Renal cortex interstitium (tissue), 11 donors: Measurements from ENCODE around the gene TSEN2. TPM values are rescaled to one million over a fixed set of nuclear protein-coding genes. Genes with fewer than 3 reads are reported as not detected.
"Not testable (repeated sequence)": the region's sequence is repeated elsewhere in the genome, so short reads cannot be mapped to it uniquely, and the experiment has no call there.

Experiments
- DNase-seq, 11 donors: peaks; one replicate each; pipeline ENCODE4 v3.0.0-alpha.2; 2013; ENCODE audit warnings: low read depth in 9 of 11, low spot score in 4 of 11; ENCODE audit errors: extremely low read depth in 1 of 11
- polyA plus RNA-seq, 3 donors: library from polyadenylated mRNA; unstranded; fragments of 120-200 nt; gene quantifications; one replicate each; pipeline ENCODE4 v1.2.1, GENCODE V29; 2013; ENCODE audit not compliant: insufficient read length in 3 of 3

TSEN2 gene
- polyA plus RNA-seq, 3 donors = 23.3 to 31.5 (median 24.0) TPM

DNA sequence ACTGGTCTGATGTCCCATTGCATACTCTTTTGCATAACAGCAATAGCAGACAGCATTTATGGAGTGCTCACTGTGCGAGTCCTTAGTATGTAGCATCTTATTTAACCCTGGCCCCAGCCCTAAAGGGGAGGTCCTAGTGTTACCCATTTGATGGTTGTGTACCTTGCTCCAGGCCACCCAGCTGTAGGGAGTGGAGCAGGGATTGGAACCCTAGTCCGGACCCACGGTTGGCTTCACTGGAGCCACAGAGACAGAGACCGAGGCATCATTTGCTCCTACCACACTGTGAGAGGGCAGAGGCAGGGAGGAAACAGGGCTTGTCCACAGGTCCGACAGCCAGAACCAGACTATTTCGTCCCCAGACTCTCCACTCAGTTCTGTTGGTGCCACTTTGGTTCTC, 16.0 kb upstream of the TSEN2 start:
- no peak for DNase-seq

DNA sequence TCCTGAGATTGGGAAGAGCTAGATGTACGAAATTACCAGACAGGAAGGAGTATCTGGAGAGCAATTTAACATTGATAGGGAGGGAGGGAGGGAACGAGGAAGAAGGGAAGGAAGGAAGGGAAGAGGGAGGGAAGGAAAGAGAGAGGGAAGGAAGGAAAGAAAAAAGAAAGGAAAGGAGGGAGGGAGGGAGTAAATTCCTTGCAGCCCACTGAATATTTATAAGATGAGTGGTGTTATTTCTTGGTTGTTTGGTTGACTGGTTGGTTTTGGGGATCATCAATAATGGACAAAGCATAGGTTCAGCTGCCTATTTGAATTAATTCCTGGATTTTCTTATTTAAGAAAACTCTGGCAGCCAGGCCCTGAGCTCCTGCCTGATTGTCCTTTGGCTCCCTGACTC, 15.5 kb upstream of the TSEN2 start:
- DNase-seq = no peak

DNA sequence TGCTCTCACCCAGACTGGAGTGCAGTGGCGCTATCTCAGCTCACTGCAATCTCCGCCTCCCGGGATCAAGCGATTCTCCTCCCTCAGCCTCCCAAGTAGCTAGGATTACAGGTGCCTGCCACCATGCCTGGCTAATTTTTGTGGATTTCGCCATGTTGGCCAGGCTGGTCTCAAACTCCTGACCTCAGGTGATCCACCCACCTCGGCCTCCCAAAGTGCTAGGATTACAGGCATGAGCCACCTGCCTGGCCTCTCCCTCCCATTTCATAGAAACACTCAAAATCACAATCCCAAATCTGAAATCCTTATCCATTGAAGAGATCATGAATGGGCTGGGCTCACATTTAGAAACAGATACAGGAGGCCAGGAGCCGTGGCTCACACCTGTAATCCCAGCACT, 15.1 kb upstream of the TSEN2 start:
- not testable (repeated sequence) for DNase-seq

DNA sequence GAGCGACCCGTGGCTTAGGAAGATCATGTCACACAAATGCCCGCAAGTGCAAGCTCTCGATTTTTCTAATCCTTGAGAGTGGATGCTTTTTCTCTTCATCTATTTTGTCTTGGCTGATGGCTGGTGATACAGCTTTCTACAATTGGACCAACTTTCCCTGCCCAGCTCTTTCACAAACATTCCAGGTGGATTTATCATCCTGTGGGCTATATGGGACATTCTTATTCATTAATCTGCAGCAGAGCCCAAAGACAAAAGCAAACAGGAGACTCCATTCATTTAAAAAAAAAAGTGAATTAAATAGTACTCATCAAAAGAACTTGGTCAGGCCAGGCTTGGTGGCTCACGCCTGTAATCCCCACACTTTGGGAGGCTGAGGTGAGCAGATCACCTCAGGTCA, 14.2 kb upstream of the TSEN2 start:
- DNase-seq = no peak

DNA sequence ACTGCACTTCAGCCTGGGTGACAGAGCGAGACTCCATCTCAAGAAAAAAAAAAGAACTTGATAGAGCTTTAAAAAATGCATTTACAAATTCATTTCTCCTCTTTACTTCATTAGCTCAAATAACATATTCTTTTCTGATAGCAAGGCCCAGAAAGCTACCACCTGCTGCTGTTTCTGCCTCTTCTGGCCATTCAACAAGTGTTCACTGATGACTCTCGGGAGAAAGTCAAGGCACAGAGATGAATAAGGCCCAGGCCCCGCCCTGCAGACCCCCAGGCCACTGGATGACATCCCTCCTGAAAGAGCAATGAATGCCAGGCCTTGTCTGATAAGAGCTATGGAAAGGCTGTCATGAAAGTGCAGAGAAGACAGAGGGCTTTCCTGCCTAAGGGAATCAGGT, 13.6 kb upstream of the TSEN2 start:
- no peak for DNase-seq

DNA sequence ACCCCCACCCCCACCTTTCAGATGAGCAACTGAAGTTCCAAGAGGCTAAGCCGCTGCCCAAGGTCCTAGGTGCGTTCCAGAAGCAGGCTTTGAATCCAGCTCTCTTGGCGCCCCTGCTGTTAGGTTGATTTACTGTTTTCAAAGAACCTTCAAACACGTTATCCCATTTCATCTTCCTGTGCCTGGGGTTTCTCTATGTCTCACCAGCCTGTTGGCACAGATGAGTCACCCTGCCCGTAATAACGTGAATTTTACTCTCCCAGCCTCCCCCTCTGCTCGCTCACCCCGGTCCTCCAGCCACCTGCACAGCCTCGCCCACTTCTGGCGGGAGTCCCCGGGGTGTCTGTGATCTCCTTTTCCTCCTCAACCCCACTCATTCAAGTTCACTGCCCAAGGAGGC, 13.0 kb upstream of the TSEN2 start:
- no peak for DNase-seq

DNA sequence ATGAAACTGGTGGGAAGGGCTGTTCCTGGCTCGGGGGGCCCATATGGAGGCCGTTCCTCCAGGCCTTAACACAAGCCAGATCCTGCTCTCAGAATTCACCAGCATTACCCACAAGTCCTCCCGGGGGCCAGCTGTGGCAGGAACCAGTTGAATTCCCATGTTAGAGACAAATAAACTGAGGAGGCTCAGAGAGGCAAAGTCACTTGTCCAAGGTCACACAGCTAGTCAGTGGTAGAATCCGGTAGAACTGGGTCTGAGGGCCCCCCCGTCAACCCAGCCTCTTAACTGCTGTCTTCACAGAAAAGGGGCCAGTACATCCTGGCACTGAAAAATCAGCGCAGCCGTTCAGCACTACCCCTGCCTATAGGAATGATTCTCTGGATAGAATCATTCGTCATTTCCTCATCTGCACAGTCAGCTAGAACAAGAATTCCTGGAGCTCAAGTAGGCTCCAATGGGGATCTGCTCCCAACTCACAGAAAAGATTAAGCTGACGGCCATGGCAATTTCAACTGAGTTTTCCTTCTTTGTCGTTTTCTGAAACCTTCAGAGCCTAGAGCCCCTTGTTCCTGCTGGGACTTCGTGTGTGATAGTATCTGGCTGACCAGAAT, 12.2 kb upstream of the TSEN2 start:
- no peak for DNase-seq

DNA sequence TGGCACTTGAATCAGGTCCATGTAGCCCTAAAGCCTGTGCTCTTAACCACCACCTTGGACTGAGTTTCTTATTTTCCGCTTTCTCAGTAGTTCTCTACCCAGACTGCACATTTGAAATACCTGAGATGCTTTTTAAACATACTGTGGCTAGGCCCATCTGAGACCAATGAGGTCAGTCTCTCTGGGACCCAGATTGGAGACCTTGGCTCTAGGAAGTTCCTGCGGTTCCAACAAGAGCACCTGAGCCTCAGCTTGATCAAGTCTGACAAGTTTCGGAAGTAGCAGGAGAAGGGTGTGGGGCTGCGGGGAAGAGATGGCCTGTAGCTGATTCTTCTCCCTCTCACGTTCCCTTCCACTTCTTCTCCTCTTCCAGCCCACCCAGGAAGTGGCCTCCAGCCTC, 11.5 kb upstream of the TSEN2 start:
- DNase-seq = no peak

DNA sequence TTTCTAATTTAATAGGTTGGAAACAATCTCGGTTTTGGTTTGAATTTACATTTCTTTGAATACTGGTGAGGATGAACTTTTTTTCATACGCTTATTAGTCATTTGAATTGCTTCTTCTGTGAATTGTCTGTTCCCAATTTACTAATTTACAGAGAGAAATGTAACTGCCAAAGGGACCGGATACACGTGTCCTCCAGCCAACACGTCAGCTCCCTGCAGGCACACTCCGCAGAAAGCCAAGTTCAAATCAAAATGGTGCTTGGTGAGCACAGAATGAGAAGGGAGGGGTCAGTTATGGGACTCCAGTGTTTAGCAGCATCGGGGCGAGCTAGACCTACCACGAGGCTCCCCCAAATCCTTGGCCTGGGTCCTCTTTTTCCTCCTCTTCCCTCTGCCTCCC, 10.8 kb upstream of the TSEN2 start:
- no peak for DNase-seq

DNA sequence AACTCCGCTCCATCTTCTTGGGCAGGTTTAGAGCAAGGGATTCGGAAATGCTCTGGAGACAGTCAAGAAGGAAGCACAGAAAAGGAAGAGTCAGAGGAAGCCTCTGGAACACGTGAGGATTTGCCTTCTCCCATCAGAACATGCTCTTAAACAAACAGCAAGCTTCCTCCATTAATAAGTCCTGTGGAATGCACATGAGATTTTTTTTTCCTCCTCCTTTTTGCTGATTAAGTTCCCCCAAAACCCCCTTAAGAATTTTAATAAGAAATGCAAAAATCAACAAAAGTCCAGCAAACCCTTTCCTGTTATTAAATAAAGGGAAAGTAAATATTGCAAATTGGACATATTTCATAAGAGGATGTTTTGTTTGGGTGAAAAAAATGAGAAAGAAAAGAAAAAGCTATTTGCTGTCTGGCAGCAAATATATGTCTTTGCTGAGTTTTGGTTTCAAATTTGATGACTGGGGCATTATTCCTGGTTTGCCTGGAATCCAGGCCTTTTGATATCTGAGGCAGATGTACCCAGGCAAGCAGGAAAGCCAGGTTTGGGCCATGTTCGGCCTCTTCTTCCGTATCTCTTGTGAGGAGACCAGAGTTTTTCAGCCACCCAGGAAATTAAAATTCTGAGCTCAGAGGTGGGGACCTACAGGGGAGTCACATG, 7.9 kb upstream of the TSEN2 start:
- DNase-seq = no peak

DNA sequence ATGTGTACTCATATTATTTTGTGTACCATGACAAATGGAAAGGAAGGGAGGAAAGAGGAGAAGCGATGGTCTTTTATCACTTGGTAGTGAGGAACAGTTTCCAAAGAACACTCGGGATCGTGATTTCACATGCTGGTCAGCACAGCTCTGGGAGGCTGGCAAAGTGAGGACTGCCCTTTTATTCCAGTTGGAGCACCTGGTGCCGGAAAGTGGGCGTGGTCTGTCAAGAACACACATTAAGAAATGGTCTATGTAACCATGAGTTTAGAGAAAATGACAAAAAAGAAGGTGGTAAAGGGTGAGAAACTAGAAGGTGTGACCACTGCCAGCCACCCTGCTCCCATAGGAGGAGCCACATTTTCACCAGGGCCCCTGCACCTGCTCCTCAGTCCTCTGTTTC, 7.0 kb upstream of the TSEN2 start:
- no peak for DNase-seq

DNA sequence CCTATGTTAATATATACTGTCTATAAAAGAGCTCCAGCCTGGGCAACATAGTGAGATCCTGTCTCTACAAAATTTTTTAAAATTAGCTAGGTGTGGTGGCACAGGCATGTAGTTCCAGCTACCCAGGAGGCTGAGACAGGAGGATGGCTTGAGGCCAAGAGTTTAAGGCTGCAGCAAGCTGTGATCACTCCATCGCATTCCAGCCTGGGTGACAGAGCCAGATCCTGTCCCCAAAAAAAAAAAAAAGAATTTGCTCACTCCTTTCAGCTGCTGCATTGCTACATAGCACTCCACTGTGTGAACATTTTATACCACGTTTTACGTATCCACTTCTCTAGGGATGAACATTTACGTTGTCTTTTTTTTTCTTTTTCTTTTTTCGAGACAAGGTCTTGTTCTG, 6.0 kb upstream of the TSEN2 start:
- DNase-seq = no peak

DNA sequence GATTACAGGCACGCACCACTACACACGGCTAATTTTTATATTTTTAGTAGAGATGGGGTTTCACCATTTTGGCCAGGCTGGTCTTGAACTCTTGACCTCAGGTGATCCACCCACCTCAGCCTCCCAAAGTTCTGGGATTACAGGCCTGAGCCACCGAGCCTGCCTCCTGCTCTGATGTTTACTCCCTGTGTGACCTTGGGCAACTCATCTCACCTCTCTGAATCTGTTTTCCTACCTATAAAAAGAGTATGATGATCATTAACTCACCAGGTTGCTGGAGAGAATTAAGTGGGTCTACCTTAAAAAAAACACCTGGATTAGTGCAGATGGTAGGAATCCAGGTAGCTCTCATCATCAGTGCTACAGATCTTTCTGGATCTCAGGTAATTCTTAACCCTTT, 5.1 kb upstream of the TSEN2 start:
- DNase-seq = not testable (repeated sequence)

DNA sequence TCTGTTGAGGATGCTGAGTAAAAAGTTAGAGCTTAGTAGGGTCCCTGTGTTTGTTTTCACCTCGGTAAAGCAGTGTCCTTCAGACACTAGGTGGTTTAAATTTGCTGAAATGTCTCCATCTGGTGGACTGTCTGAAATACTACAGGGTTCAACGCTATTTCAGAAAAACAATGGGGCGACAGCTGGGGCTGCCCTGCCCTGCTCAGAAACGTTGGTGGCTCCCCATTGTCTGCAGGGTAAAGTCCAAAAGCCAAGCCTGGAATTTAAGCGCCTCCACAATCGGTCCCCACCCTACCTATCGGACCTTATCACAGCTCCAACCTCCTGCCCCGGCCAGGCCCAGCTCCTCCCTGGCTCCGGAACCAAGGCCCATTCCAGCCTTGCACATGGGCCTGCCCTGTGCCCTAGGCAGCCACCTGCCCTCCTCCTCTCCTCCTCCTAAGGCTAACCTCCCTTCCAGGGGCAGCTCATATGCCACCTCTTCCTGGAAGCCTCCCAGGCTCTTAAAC, 4.3 kb upstream of the TSEN2 start:
- no peak for DNase-seq

DNA sequence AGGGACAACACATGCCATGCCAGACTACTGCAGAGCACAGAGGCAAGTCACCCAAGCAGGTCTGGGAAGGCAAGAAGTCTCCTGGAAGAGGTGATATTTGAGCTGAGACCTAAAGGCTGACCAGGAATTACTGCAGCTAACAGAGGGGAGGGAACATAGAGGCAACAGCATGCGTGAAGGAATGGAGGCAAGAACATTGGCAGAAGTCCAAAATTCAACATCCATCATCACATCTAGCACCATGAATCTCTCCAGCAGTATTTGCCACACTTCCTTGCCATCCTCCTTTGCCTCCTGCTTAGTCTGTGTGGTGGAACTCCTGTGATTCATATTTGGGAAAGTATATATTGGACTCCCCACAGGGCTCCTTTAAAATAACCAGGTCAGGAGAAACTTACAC, 870 bp upstream of the TSEN2 start:
- DNase-seq = no peak

DNA sequence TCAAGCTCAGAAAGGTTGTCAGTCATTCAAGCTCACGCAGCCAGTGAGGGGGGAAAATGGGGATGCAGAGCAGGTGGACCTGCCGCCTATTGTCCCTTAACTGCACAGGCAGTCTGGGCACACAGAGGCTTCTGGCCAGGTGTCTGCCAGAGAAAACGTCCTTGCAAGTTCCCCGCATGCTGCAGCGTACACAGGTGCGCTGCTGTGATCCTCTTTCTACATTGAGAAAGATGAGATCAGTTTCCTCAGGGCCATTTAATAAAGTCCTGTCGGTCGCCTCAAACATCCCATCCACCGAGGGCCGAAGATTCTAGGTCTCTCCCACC, 445 bp upstream of the TSEN2 start:
- no peak for DNase-seq

DNA sequence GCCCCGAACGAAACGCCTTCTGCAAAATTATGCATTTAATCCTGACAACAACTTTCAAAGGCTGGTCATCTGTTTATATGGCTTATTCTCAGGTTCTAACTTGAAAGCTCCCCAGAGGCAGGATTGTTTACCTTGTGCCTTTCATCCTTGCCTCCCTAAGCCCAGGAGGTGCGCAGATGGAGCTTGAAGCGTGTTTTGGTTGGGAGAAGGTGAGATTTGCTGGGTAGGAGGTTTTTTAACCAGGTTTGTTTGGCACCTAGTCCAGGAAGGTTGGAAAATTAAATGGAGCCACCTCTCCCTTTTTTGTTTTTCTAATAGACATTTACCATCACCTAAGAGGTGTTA, 675 bp downstream of the TSEN2 start:
- no peak for DNase-seq

DNA sequence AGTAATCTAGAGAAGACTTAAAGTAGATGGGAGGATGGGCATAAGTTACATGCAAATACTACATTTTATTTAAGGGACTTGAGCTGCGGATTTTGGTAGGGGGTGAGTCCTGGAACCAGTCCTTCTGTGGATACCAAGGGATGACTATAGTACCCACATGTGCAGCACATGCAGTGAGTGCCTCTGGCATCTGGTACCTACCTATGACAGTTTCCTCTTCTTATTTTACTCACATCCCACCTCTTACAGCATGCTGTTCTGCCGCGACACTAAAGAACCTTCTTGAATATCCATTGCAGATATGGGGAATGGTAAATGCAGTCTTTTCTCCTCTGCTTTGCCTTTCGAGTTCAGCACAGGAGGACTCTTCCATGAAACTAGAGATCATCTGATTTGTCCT, 1.7 kb downstream of the TSEN2 start:
- DNase-seq = no peak

DNA sequence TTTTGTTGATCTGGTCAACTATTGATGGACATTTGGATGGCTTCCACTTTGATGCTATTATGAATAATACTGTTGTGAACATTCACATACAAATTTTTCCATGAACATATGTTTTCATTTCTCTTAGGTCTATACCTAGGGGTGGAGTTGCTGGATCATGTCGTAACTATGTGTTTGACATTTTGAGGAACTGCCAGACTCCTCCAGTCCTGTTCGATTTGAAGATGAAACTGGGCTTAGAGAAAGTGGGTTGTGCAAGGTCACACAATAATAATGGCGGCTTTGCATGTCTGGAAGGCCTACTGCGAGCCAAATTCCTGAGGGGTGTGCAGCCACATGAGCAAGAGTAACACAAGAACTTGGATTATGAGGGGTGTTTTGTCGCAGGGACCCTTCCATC, 2.6 kb downstream of the TSEN2 start:
- no peak for DNase-seq

DNA sequence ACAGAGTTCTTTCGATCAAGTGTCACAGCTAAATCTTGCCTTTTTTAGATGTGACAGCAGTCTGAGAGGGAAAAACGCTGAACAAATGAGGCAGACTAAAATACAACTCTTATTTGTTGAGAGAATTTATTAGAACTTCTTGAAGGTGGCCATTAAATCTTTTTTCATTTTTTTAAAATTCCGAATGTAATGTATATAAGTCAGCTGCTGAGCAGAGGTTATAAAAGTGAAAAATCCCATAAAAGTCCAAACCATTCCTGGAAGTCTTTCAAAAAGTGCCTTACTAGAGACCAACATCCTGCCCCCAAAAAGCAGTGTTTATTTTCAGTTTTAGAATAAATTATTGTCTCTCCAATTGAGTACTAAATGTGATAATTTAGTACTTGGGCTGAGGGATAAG, 3.1 kb downstream of the TSEN2 start:
- DNase-seq = no peak

DNA sequence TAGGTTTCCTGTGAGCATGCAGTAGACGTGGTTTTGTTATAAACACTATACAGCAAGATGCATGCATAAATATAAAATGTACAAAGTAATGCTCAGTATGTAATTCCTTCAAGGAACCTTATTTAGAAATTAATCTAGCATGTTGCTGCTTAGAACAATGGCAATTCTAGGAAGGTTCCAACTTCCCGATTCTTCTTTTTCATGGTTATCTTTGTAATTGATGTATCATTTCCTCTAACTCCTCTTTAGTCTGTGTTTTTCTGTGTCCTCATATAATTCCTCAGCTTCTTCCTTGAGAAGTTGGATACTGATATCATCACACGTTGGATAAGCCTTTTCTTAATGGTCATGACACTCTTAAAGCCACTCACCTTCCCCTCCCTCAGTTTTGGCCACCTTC, 3.5 kb downstream of the TSEN2 start:
- no peak for DNase-seq
